MG63 (cell line): ENCODE measurements around the gene CCDC27. TPM values are rescaled to one million over a fixed set of nuclear protein-coding genes. Genes with fewer than 3 reads are reported as not detected.

Source experiments
- DNase-seq: peaks from one replicate; pipeline ENCODE4 v3.0.0-alpha.2; 2020
- H3K27me3 ChIP-seq: fragments of 250-450 bp; sonication (Bioruptor Pico); 2 replicates; pipeline ENCODE4 v1.5.1; 2020; ENCODE audit warnings: mild to moderate bottlenecking, moderate library complexity
- H3K36me3 ChIP-seq: fragments of 250-450 bp; sonication (Bioruptor Pico); 2 replicates; pipeline ENCODE4 v1.5.1; 2020; ENCODE audit warnings: mild to moderate bottlenecking, moderate library complexity
- H3K4me3 ChIP-seq: fragments of 250-450 bp; sonication (Bioruptor Pico); 2 replicates; pipeline ENCODE4 v1.5.1; 2020; ENCODE audit warnings: mild to moderate bottlenecking, moderate library complexity
- H3K9me3 ChIP-seq: fragments of 250-450 bp; sonication (Bioruptor Pico); 2 replicates; pipeline ENCODE4 v1.5.1; 2020; ENCODE audit warnings: mild to moderate bottlenecking, moderate library complexity
- total RNA-seq: library from RNA; depleted of rRNA; stranded (reverse); fragments of >200 nt; shearing (Covaris generic); gene quantifications from 2 replicates; pipeline ENCODE4 v1.2.3, GENCODE V29; 2014; ENCODE audit warnings: low replicate concordance

Gene CCDC27
- total RNA-seq, 1 experiment from 2014 or later, result not detected

DNA sequence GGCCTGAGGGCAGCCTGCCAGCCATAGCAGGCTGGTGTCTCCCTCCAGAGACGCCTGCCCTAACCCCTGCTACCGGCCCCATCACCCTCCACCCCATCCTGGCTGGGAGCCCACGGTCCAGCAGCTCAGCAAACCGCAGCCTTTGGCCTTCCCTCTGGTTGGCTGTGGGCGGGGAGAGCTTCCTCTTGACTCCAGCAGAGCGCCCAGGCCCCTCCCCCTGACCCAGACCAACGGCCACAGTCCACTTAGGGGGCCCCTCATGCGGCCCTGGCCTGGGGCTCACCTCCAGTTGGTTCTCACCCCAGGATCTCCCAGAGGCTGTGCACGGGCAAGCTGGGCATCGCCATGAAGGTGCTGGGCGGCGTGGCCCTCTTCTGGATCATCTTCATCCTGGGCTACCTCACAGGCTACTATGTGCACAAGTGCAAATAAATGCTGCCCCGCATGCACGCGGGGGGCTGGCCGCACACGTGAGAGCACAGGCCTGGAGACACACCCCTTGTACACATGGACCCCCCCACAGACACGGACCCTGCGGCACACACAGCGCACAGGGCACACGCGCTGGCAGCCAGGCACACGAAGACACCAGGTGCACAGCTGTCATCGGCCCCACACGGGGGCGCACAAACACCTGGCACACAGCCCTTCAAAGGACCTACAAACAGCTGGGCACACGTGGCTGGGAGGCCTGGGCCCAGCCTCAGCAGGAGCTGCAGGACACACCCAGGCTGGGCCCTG, 23.4 kb downstream of the CCDC27 start:
- Histone ChIP-seq H3K9me3 (no peaks in the 10 kb centered on the region), H3K36me3 (peaks cover 13% of the 10 kb centered on the region), H3K4me3 (no peak overlapping the region), H3K27me3 (no peaks in the 10 kb centered on the region)
- peak; percentile 76 for DNase-seq

DNA sequence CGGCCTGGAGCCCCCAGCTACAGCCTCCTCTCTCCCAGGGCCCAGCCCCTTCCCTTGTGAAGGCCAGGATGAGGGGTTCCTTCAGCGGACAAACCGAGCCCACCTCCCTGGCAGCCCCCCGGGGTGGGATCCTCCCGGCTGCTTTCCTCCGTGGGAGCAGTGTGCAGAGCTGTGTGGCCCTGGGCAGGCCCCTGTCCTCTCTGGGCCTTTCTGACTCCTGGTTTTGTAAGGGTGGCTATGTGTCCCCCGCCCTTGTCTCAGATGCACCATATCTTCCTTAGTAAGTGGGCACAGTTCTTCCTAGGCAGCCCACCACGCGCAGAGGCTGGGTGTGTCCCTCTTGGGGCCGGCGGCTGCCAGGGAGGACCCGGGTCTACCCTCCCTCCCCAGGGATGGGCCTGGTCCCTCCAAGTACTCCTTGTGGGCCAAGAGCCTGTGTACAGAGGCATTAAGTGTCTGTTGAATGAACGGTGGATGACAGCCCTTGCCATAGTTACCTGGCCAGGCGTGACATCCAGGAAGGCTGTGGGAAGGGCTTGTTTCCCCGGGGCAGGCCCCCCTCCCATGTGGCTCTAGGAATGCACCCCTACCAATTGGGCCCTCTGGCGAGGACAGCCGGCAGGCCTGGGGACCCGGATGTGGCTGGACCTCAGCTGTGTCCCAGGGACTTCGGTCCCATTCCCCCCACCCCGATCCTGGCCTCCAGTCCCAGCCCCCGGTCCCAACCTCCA, 24.1 kb downstream of the CCDC27 start:
- no peaks in the 10 kb centered on the region for H3K27me3 ChIP-seq
- H3K9me3 ChIP-seq, result no peaks in the 10 kb centered on the region
- no peak for DNase-seq
- peaks cover 16% of the 10 kb centered on the region for H3K36me3 ChIP-seq
- H3K4me3 ChIP-seq, result no peak overlapping the region

DNA sequence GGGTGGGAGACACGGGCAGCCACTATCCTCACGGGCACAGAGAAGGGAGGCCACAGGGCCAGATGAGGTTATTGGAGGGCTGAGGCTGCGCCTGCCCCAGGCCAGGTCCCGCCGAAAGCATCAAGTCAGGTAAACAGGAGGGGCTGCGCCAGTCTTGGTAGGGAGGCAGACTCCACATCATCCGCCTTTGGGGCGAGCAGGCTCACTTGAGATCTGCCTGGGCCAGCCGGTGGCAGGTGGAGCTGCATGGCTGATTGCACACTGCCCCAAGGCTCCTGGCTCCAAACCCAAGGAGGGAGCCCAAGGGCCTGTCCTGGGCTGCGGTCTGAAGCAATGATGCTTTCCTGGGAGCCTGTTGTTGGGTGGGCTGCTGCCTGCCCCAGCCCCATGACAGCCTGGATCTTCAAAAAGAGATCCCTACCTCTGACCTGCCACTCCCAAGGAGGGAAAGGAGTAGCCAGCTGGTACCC, 24.9 kb downstream of the CCDC27 start:
- H3K4me3 ChIP-seq, result no peak overlapping the region
- H3K36me3 ChIP-seq, result peaks cover 21% of the 10 kb centered on the region
- no peaks in the 10 kb centered on the region for H3K27me3 ChIP-seq
- no peaks in the 10 kb centered on the region for H3K9me3 ChIP-seq
- no peak for DNase-seq

DNA sequence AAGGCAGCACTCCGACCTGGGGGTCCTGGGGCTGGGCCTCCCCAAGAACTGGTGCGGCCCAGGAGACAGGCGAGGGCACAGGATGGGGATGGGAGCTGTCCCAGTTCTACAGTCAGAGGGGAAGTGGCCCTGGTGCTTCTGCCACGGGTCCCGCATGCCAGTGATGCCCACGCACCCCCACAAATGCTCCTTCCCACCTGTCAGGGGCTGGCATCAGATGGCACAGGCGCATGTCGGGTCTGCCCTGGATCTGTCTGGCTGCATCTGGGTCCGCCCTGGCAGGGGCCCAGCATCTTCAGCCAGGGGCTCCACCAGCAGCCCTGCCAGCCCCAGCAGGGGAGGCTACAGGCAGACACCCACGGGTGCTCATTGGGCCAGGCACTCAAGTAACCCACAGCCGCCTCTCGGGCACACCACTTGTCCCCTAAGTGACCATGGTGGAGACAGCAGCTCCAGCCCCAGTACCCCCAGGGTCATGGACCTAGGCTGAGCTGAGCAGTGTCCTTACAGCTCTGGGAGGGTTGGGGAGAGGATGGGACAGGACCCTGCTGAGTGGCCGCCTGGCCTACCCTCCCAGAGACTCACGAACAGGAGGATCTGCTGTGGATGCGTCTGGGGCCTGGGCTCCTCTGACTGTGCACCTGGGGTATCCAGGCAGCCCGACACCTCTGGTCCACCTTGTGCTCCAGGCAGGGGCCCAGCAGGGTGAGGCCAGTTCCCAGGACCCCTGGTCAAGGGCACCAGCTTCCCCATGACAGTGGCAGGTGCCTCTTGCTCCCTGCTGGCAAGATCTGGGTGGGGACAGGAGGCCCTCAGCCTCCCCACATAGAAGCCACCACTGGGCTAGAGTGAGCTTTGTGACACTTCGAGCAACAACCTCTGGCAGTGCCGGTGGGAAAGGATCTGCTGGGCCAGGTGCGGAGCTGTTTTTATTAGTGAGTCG, 25.7 kb downstream of the CCDC27 start:
- H3K9me3 ChIP-seq, result no peaks in the 10 kb centered on the region
- no peaks in the 10 kb centered on the region for H3K27me3 ChIP-seq
- no peak for DNase-seq
- peaks cover 28% of the 10 kb centered on the region for H3K36me3 ChIP-seq
- H3K4me3 ChIP-seq, result no peak overlapping the region

DNA sequence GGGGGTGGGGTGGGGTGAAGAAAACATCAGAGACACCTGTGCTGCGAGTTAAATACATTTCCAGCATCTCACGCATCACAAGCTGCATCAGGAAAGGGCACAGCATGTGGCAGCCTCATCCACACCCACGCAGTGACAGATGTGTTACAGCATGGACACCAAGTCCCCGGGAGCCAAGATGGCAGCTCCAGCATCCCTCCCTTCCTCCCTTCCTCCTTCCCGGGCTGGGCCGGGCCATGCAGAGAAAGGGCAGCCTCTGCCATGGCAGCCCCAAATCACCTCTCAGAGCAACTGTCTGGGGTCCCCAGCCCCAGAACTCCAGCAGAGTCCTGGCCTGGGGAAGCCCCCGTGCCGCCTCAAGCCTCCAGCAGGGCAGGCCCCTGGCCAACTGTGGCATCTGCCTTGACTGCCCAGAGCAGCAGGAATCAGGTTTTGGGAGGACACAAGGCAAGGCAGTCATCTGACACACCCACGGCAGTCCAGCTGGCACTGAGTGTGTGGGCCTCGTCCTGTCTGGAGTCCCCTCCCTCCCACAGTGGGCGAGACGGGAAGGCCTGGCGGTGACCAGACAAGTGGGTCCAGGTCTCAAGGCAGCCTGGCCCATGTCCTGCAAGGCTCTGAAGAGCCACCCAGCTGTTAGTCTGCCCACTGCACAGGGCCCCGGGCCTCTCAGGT, 26.5 kb downstream of the CCDC27 start:
- no peak for DNase-seq
- H3K9me3 ChIP-seq, result no peaks in the 10 kb centered on the region
- H3K27me3 ChIP-seq, result no peaks in the 10 kb centered on the region
- no peak overlapping the region for H3K4me3 ChIP-seq
- peaks cover 28% of the 10 kb centered on the region for H3K36me3 ChIP-seq

DNA sequence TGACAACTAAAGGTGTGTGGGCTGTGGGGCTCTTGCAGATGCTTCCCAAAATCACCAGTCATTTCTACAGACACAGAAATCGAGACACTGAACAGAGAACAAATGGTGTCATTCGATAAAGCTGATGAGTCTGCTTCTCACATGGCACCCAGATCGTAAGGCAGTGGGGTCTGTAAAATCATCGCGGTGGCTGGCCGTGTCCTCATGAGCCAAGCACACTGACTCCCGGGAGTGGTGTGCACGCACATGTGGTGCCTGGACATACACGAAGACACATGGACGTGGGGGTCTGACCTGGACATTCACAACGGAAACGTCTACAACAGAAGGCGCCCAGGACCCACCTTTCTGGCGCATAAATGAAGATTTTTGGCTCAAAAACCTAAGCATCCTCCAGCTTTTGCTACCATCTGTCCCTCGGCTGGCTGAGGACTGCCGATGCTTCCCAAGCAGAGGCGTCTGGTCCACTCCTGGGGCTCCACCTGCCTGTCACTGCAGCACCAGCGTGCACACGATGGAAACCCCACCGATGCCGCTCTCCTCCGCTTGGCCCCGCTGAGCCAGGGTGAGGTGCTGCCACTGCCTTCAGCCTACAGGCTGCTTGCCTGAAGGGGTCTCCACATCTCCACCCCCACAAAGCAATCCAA, 27.1 kb downstream of the CCDC27 start:
- Histone ChIP-seq H3K9me3 (no peaks in the 10 kb centered on the region), H3K4me3 (no peak overlapping the region), H3K27me3 (no peaks in the 10 kb centered on the region), H3K36me3 (peaks cover 29% of the 10 kb centered on the region)
- no peak for DNase-seq

DNA sequence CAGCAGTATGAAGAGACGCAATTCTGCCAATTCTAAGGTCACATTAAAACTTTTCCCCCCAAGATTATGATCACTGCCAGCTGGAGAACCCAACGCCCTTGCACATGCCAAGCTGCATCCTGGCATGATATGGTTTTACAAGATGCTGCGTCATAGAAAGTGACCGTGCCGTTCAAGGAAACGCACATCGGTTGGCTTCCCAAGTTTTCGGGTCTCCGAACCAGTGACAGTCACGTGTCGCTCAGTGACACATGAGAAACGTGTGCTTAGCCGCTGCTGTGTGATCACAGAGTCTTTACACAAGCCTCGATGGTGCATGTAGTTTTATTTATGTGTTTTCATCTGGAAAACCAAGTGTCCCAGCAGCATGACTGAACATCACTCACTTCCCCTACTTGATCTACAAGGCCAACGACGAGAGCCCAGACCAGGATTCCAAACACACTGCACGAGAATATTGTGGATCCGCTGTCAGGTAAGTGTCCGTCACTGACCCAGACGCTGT, 27.7 kb downstream of the CCDC27 start:
- no peak overlapping the region for H3K4me3 ChIP-seq
- no peaks in the 10 kb centered on the region for H3K27me3 ChIP-seq
- no peaks in the 10 kb centered on the region for H3K9me3 ChIP-seq
- peaks cover 35% of the 10 kb centered on the region for H3K36me3 ChIP-seq
- DNase-seq, result no peak

DNA sequence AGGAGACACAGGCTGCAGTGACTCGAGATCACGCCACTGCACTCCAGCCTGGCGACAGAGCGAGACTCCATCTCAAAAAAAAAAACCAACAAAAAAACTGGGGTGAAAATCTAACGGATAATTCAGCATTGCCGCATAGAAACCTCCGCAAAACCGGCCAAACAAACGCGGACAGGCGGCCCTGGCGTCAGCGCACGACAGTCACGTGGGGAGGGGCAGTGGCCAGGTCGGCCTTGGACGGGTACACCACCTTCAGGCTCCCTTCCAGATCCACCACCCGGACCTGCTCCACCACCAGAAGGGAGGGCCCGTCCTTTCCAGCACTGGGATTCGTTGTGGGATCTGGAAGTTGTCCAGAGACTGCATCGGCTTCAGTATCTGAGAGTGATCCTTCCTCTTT, 28.7 kb downstream of the CCDC27 start:
- Histone ChIP-seq H3K36me3 (peaks cover 42% of the 10 kb centered on the region), H3K27me3 (no peaks in the 10 kb centered on the region), H3K4me3 (no peak overlapping the region), H3K9me3 (no peaks in the 10 kb centered on the region)
- no peak for DNase-seq

DNA sequence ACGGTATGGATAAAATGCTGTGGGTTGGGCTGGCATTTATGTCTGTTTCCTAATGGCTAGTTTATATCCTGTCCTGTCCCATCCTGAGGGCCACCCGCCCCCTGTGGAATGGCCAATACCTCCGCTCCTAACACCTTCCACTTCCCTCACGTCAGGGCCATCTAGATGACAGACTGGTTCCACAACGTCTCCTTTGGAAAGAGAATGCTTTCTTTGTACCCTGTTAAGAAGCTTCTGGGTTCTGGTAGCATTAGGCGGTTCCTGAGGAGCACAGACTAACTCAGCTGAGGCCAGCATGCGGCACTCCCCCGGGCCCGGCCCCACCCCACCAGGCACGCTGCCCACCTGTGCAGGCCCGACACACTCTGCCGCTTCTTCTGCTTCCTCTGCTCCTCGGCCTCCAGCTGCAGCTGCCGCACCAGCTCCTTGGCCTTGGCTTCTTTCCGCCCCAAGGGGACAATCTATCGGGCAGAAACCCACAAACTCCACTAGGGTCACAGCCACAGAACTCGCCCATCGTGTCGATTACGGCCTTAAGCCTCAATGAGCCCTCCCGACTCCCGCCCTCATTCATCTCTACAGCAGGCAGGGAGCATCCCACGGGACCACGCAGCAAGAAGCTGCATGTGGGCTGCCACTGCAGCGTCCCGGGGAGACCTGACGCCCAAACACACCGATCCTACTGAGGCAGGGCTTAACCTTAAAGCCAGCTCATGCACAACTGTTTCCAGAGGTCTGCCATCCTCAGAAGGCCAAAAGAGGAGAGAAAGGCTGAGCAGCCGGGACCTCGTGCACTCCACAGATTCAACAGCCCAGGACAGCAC, 31.6 kb downstream of the CCDC27 start:
- peaks cover 60% of the 10 kb centered on the region for H3K36me3 ChIP-seq
- no peak overlapping the region for H3K4me3 ChIP-seq
- no peak for DNase-seq
- H3K9me3 ChIP-seq, result no peaks in the 10 kb centered on the region
- H3K27me3 ChIP-seq, result no peaks in the 10 kb centered on the region

DNA sequence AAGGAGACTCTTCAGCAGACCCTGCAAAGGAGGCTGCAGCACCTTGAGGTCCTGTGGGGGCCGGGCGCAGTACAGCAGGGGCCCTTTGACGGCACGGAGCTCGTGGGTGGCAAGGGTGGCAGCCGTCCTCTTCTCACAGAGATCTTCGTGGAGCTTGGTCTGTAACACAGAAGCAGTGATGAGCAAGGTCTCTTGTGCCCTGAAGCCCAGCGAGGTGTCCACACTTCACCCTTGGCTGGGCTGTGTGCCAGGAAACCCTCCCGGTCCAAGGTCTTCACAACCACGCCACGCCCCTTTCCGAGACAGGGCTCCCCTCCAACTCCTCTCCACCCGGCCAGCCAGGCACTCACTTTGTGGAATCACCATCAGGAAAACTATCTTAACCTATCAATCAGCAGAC, 32.8 kb downstream of the CCDC27 start:
- DNase-seq, result no peak
- peaks cover 53% of the 10 kb centered on the region for H3K36me3 ChIP-seq
- no peaks in the 10 kb centered on the region for H3K27me3 ChIP-seq
- no peaks in the 10 kb centered on the region for H3K9me3 ChIP-seq
- no peak overlapping the region for H3K4me3 ChIP-seq

DNA sequence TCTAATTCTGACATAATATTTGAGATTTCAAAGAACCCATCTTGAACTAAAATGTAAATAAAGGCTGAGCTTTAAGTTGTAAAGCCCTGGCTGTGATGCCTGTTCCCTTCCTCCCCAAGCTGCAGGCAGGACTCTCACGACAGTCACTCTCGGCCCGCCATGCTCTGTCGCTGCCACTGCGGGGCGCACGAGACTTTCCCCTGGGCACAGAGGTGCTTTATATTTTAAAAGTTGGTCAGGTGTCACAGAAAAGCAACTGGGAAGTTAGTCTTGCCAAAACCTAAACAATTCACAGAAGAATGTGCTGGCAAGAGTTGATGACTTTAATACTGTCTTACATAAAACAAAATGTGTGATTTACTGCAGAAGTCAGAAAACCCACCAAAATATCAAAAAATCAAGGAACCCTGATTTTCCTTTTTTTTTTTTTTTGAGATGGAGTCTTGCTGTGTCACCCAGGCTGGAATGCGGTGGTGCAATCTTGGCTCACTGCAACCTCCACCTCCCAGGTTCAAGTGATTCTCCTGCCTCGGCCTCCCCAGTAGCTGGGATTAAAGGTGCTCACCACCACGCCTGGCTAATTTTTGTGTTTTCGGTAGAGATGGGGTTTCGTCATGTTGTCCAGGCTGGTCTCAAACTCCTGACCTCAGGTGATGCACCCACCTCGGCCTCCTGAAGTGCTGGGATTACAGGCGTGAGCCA, 33.4 kb downstream of the CCDC27 start:
- Histone ChIP-seq H3K4me3 (no peak overlapping the region), H3K9me3 (no peaks in the 10 kb centered on the region), H3K36me3 (peaks cover 50% of the 10 kb centered on the region), H3K27me3 (no peaks in the 10 kb centered on the region)
- no peak for DNase-seq

DNA sequence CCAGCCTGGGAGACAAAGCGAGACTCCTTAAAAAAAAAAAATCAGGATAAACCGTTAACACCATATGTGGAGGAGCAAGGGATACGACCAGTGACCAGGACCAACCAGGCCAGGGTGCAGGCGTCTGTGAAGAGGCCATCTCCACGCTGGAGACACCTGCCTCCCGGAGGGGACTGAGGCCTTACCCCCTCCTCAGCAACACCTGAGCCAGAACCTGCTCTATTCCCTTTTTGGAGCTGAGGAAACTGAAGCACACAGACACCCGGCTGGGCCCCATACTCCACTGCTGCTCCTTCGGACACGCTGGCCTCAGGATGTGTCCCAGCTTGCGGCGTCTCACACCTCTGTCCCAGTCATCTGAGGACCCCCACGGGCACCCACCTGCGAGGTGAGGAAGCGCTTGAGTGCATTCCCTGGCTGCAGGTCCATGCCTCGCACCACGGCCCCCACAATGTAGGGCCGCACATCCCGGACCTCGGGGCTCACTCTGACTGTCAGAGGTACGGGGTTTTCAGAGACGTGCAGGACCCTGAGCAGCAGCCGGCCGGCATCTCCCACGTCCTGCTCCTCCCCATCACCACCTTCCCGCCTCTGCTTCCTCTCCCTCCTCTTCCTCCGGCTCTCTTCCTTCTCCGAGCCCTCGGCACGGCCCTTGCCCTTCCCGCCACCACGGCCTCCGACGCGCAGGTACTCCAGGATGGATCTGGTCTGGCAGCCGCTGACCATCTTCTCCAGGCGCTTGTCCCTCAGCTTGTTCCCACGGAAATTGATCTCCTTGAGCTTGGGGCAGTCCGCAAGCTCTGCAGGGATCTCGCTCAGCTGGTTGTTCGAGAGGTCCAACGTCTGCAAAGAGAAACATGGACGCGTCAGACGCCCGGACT, 34.5 kb downstream of the CCDC27 start:
- no peaks in the 10 kb centered on the region for H3K27me3 ChIP-seq
- H3K9me3 ChIP-seq, result no peaks in the 10 kb centered on the region
- H3K36me3 ChIP-seq, result peaks cover 46% of the 10 kb centered on the region
- no peak overlapping the region for H3K4me3 ChIP-seq
- DNase-seq, result no peak

DNA sequence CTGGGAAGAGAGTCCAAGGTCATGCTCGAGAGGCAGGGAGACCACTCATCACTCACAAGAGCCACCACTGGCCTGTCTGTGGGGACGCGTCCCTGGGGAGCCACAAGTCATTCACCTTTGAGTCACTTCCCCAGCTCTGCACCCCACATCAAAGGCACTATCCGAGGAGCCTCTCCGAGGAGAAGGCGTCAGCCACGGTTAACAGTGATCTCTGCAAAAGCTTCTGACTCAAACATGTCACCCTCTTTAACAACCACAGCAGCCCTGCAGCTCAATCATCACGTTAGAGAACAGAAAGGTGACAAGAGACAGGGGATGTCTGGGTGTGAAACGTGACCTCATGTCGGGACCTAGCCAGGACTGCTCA, 35.1 kb downstream of the CCDC27 start:
- no peaks in the 10 kb centered on the region for H3K9me3 ChIP-seq
- no peak for DNase-seq
- H3K27me3 ChIP-seq, result no peaks in the 10 kb centered on the region
- no peak overlapping the region for H3K4me3 ChIP-seq
- H3K36me3 ChIP-seq, result peaks cover 42% of the 10 kb centered on the region
